ENCODE results near the gene WBP2.

WBP2 gene

GRCh38 chr17:75896415-75897159 lies 41.5 kb upstream of the WBP2 start, which contains the start of gene TRIM65 (continued):
- peak; percentile 82; the same call in 1 of the 2 replicates for TF ChIP-seq HIC1 (tag by site-specific recombination; IDR thresholded peaks at IDR 0.05)
- TF ChIP-seq ZNF169 (tag by site-specific recombination; IDR thresholded peaks at IDR 0.05), result no peak
- no peak for TF ChIP-seq ZBTB10 (tag by site-specific recombination; IDR thresholded peaks at IDR 0.05)
- no peak for TF ChIP-seq ZNF416 (tag by site-specific recombination; IDR thresholded peaks at IDR 0.05)
- TF ChIP-seq PBX3 (CRISPR knock-in tag; IDR thresholded peaks at IDR 0.05), result peak; percentile 75
- TF ChIP-seq ZFP41 (tag by site-specific recombination; IDR thresholded peaks at IDR 0.05; ENCODE audit: borderline replicate concordance), result no peak
- TF ChIP-seq ZNF311 (tag by site-specific recombination; IDR thresholded peaks at IDR 0.05; ENCODE audit: borderline replicate concordance), result no peak
- no peak for TF ChIP-seq CTCF (tag by site-specific recombination; IDR thresholded peaks at IDR 0.05)
- peak; percentile 69 for TF ChIP-seq ZSCAN5A (tag by site-specific recombination; IDR thresholded peaks at IDR 0.05)

- peak overlapping the region; percentile 28 for H3K4me3 ChIP-seq (ENCODE audit: low read depth, low read length)
- peak overlapping the region; percentile 98; the same call in 1 of the 2 replicates for H3K27ac ChIP-seq (ENCODE audit: extremely low read depth, low read depth, low read length)
- H3K9me3 ChIP-seq (ENCODE audit: control insufficient read depth, insufficient read depth, low read depth, low read length), result no peaks in the 10 kb centered on the region
- peaks cover 8 to 55% of the 10 kb centered on the region in 2 experiments for H3K36me3 ChIP-seq (ENCODE audit: control insufficient read depth in 2 of 2, insufficient read depth in 1 of 2, low read length in 2 of 2)
- peaks cover 10% of the 10 kb centered on the region for H3K4me1 ChIP-seq (ENCODE audit: control insufficient read depth, insufficient read depth, low read length)
- POLR2A ChIA-PET, result interaction anchor here (0.6 to 3.2 kb wide), 15 partner anchors 9 to 117 kb away, joined by 3 to 19 read pairs (median 5); partner anchors contain the start of genes MRPL38, TRIM47 and WBP2
- CTCF ChIA-PET, result interaction anchor here (0.6 to 4.3 kb wide), 13 partner anchors 9 to 119 kb away, joined by 3 to 28 read pairs (median 4); partner anchors contain the start of genes MRPL38, TRIM47 and WBP2
- peak; percentile 6; the same call in 1 of the 2 replicates for TF ChIP-seq PATZ1 (tag by site-specific recombination; IDR thresholded peaks at IDR 0.05)
- no peak for TF ChIP-seq ZNF398 (tag by site-specific recombination; IDR thresholded peaks at IDR 0.05)
- TF ChIP-seq ZBTB17 (tag by site-specific recombination; IDR thresholded peaks at IDR 0.05), result 0 out of 2 replicates have a peak, but pooled peaks have one; percentile 45
- peak; percentile 30; the same call in 1 of the 2 replicates for TF ChIP-seq HIC1 (tag by site-specific recombination; IDR thresholded peaks at IDR 0.05)
- TF ChIP-seq ZNF791 (tag by site-specific recombination; IDR thresholded peaks at IDR 0.05), result no peak
- no peak for TF ChIP-seq ZNF670 (tag by site-specific recombination; IDR thresholded peaks at IDR 0.05; ENCODE audit: low read depth)
- peak; percentile 40; the same call in 1 of the 2 replicates for TF ChIP-seq ZNF600 (tag by site-specific recombination; IDR thresholded peaks at IDR 0.05)
Observed at GRCh38 chr17:75895370-75896155, 40.4 kb upstream of the WBP2 start.

Data from HEK293 (cell line).